Tibial artery (tissue), 4 donors: ENCODE measurements around the gene LRRC63.

Experiments
- DNase-seq, 2 donors: peaks; one replicate each; pipeline ENCODE4 v3.0.0-alpha.2; 2019
- H3K27ac ChIP-seq, 2 donors: fragments of 200-600 bp; sonication (generic) in 1 of 2; 1 replicate in 1 of 2; 2 replicates in 1 of 2; pipeline ENCODE4 v1.5.1; 2018 to 2019; ENCODE audit warnings: mild to moderate bottlenecking in 1 of 2
- H3K27me3 ChIP-seq, 2 donors: fragments of 200-600 bp; sonication (generic) in 1 of 2; one replicate each; pipeline versions ENCODE4 v1.5.1 to v1.6.0; 2016 to 2019
- H3K36me3 ChIP-seq, 3 donors: fragments of 200-600 bp; sonication (generic) in 2 of 3; one replicate each; pipeline ENCODE4 v1.5.1; 2016 to 2019; ENCODE audit warnings: mild to moderate bottlenecking in 2 of 3
- H3K4me1 ChIP-seq, 4 donors: fragments of 200-600 bp; sonication (generic) in 2 of 4; 1 replicate in 3 of 4; 2 replicates in 1 of 4; pipeline ENCODE4 v1.5.1; 2016 to 2019
- H3K4me3 ChIP-seq, 2 donors: fragments of 200-600 bp; sonication (generic) in 1 of 2; 1 replicate in 1 of 2; 2 replicates in 1 of 2; pipeline ENCODE4 v1.5.1; 2018 to 2019; ENCODE audit warnings: mild to moderate bottlenecking in 2 of 2
- H3K9me3 ChIP-seq, 3 donors: fragments of 200-600 bp; sonication (generic) in 1 of 3; one replicate each; pipeline ENCODE4 v1.5.1; 2016 to 2019
- CTCF ChIP-seq, 2 experiments: fragments of 200-600 bp in 1 of 2; fragments of 450-650 bp in 1 of 2; IDR thresholded peaks; one replicate each; pipeline ENCODE4 v1.5.1; 2017 to 2019; ENCODE audit warnings: antibody characterized with exemption in 2 of 2, mild to moderate bottlenecking in 1 of 2, moderate library complexity in 1 of 2
- intact Hi-C: fragments of 100-400 bp; cut with DNase I; formaldehyde crosslinking; loops from one replicate; pipeline ENCODE4 v1.15.0; 2023; ENCODE audit warnings: low total_unique reads

Gene LRRC63

GRCh38 chr13:46304546-46304945, 92.8 kb downstream of the LRRC63 start:
- intact Hi-C loops, result no loop called here
- H3K27ac ChIP-seq, result no peak overlapping the region
- no peak for TF ChIP-seq CTCF (IDR thresholded peaks at IDR 0.05)
- no peaks in the 10 kb centered on the region for H3K27me3 ChIP-seq
- no peak for DNase-seq
- H3K36me3 ChIP-seq, result no peaks in the 10 kb centered on the region
- no peaks in the 10 kb centered on the region for H3K9me3 ChIP-seq
- H3K4me3 ChIP-seq, result no peak overlapping the region
- no peaks in the 10 kb centered on the region for H3K4me1 ChIP-seq

GRCh38 chr13:46307554-46307953, 95.8 kb downstream of the LRRC63 start:
- Histone ChIP-seq H3K36me3 (no peaks in the 10 kb centered on the region), H3K9me3 (no peaks in the 10 kb centered on the region), H3K4me3 (no peak overlapping the region), H3K27me3 (no peaks in the 10 kb centered on the region), H3K27ac (no peak overlapping the region), H3K4me1 (no peaks in the 10 kb centered on the region)
- no peak for DNase-seq
- TF ChIP-seq CTCF (IDR thresholded peaks at IDR 0.05), result no peak
- intact Hi-C loops, result no loop called here

GRCh38 chr13:46310066-46310465, 98.3 kb downstream of the LRRC63 start:
- no peak for DNase-seq
- H3K9me3 ChIP-seq, result no peaks in the 10 kb centered on the region
- no peak for TF ChIP-seq CTCF (IDR thresholded peaks at IDR 0.05)
- intact Hi-C loops, result no loop called here
- H3K27ac ChIP-seq, result no peak overlapping the region
- no peaks in the 10 kb centered on the region for H3K36me3 ChIP-seq
- H3K27me3 ChIP-seq, result no peaks in the 10 kb centered on the region
- H3K4me1 ChIP-seq, result no peaks in the 10 kb centered on the region
- H3K4me3 ChIP-seq, result no peak overlapping the region

GRCh38 chr13:46311217-46311616, 99.5 kb downstream of the LRRC63 start:
- Histone ChIP-seq H3K36me3 (no peaks in the 10 kb centered on the region), H3K9me3 (no peaks in the 10 kb centered on the region), H3K4me3 (no peak overlapping the region), H3K27me3 (no peaks in the 10 kb centered on the region), H3K4me1 (no peaks in the 10 kb centered on the region), H3K27ac (no peak overlapping the region)
- no peak for TF ChIP-seq CTCF (IDR thresholded peaks at IDR 0.05)
- intact Hi-C loops, result no loop called here
- DNase-seq, result no peak

- intact Hi-C loops, result no loop called here
- DNase-seq, result no peak
- no peak overlapping the region for H3K4me3 ChIP-seq
- H3K9me3 ChIP-seq, result no peaks in the 10 kb centered on the region
- H3K36me3 ChIP-seq, result no peaks in the 10 kb centered on the region
- no peaks in the 10 kb centered on the region for H3K27me3 ChIP-seq
- TF ChIP-seq CTCF (IDR thresholded peaks at IDR 0.05), result no peak
- H3K4me1 ChIP-seq, result no peaks in the 10 kb centered on the region
- H3K27ac ChIP-seq, result no peak overlapping the region
These were observed 101.3 kb downstream of the LRRC63 start for GRCh38 chr13:46313024-46313423.
